Measurements from ENCODE around the gene UPK3BL1.
"Not testable (repeated sequence)": the region's sequence is repeated elsewhere in the genome, so short reads cannot be mapped to it uniquely, and the experiment has no call there.

Gene UPK3BL1

GRCh38 chr7:102642691-102643090 lies at the start of gene UPK3BL1:
UPK3BL1 (minus strand) TSS chr7:102642791; CDS start chr7:102642741, 50 bp downstream.
- H3K36me3 ChIP-seq (ENCODE audit: insufficient read depth, low read length); H3K27ac ChIP-seq; H3K9me3 ChIP-seq (ENCODE audit: low read depth, low read length); DNase-seq (ENCODE audit: low read depth, low spot score); H3K9ac ChIP-seq (ENCODE audit: insufficient read length); H3K4me3 ChIP-seq: not testable (repeated sequence)

GRCh38 chr7:102690602-102691001 lies 48.0 kb upstream of the UPK3BL1 start:
- H3K36me3 ChIP-seq (ENCODE audit: insufficient read depth, low read length); H3K9ac ChIP-seq (ENCODE audit: insufficient read length); H3K27ac ChIP-seq; H3K9me3 ChIP-seq (ENCODE audit: low read depth, low read length); DNase-seq (ENCODE audit: low read depth, low spot score); H3K4me3 ChIP-seq: not testable (repeated sequence)

DNA sequence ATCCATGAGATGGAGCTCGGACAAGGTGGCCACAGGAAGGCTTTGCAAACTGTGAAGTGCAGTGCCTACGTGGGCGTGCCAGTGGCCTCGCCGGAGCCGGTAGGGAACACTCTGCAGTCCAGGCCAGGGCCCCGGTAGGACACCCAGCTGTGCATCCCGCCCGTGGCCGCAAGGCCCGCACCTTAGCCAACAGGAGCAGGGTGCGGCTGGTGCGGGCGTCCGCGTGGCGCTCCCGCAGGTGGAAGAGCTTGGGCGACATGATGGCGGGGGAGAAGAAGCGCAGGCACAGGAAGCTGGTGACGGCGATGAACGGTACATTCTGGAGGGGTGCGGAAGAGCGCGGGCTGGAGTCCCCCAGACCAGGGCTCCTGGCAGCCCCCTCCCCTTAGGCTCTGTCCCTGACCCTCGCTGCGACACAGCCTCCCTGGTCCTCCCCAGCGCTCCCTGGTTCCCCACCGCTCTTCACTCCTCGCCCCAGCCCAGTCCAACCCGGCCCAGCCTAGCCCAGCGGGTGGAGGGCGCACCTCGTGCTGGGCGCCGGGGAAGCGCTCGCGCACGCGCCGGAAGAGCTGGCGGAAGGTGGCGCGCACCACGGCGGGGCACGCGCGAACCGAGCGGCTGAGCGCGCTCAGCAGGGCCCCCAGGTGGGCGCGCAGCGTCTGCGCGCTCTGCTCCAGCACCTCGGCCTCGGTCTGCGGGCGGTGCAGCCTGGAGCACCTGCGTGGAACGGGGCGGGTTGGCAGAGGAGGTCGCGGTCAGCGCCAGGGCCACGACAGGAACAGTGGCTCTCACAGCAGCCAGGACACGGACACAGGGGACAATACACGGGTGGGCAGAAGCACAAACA lies 47.1 kb upstream of the UPK3BL1 start:
- not testable (repeated sequence) for H3K9ac ChIP-seq (ENCODE audit: insufficient read length); H3K9me3 ChIP-seq (ENCODE audit: low read depth, low read length); H3K4me3 ChIP-seq; DNase-seq (ENCODE audit: low read depth, low spot score); H3K36me3 ChIP-seq (ENCODE audit: insufficient read depth, low read length); H3K27ac ChIP-seq

DNA sequence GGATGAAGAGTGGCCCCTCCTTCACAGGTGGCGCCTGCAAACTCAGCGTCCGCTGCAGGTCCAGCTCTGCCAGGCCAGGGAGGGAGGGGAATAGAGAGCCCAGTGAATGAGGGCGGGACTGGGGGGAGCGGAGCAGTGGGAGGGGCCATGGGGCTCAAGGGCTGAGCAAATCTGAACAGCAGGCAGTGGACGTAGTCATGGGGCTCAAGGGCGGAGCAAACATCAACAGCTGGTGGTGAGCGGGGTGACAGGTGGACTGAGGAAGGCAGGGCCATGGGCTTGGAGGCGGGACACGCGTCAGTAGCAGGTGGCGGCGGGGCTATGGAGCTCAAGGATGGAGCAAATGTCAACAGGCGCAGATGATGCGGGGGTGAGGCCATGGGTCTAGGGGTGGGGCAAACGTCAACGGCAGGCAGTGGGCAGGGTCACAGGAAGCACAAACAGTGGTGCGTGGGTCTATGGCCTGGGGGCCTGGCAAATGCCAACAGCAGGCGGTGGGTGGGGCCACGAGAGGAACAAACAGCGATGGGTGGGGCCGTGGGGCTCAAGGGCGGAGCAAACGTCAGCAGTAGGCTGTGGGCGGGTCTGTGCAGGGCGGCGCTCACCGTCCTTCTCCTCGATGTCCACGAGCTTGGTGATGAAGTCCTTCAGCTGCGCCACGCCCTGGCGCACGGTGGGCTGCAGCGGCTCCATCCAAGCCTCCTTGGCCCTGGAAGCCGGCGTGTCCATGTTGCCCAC lies 45.9 kb upstream of the UPK3BL1 start:
- H3K4me3 ChIP-seq; H3K27ac ChIP-seq; H3K9me3 ChIP-seq (ENCODE audit: low read depth, low read length); H3K9ac ChIP-seq (ENCODE audit: insufficient read length); H3K36me3 ChIP-seq (ENCODE audit: insufficient read depth, low read length); DNase-seq (ENCODE audit: low read depth, low spot score): not testable (repeated sequence)

- H3K27ac ChIP-seq; DNase-seq (ENCODE audit: low read depth, low spot score); H3K36me3 ChIP-seq (ENCODE audit: insufficient read depth, low read length); H3K4me3 ChIP-seq; H3K9me3 ChIP-seq (ENCODE audit: low read depth, low read length); H3K9ac ChIP-seq (ENCODE audit: insufficient read length): not testable (repeated sequence)
Observed at GRCh38 chr7:102682560-102682959, 40.0 kb upstream of the UPK3BL1 start.

DNA sequence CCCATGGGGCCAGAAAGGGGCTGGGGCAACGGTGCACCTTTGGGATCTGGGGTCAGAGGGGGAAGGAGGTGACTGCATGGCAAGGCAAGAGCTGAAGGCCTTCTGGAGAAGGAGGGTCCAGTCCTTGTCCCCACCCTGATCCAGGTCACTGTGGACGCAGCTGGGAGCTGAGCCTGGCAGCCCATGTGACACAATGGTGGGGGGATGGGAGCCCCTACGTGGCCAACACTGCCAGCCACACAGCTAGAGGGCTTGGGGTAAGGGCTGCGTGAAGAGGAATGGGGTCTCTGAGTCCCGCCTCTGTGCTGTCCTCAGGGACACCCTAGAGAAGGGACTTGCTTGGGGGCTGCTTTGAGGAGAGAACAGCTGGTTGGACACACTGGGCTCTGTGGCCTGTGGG lies 38.2 kb upstream of the UPK3BL1 start:
- H3K9ac ChIP-seq (ENCODE audit: insufficient read length); H3K27ac ChIP-seq; H3K4me3 ChIP-seq; DNase-seq (ENCODE audit: low read depth, low spot score); H3K9me3 ChIP-seq (ENCODE audit: low read depth, low read length); H3K36me3 ChIP-seq (ENCODE audit: insufficient read depth, low read length): not testable (repeated sequence)

GRCh38 chr7:102675545-102675944 lies 33.0 kb upstream of the UPK3BL1 start:
- H3K27ac ChIP-seq; H3K9me3 ChIP-seq (ENCODE audit: low read depth, low read length); H3K4me3 ChIP-seq; DNase-seq (ENCODE audit: low read depth, low spot score); H3K36me3 ChIP-seq (ENCODE audit: insufficient read depth, low read length); H3K9ac ChIP-seq (ENCODE audit: insufficient read length): not testable (repeated sequence)

GRCh38 chr7:102673447-102674067 lies 31.0 kb upstream of the UPK3BL1 start:
- not testable (repeated sequence) for H3K4me3 ChIP-seq; H3K36me3 ChIP-seq (ENCODE audit: insufficient read depth, low read length); H3K9ac ChIP-seq (ENCODE audit: insufficient read length); H3K9me3 ChIP-seq (ENCODE audit: low read depth, low read length); DNase-seq (ENCODE audit: low read depth, low spot score); H3K27ac ChIP-seq

DNA sequence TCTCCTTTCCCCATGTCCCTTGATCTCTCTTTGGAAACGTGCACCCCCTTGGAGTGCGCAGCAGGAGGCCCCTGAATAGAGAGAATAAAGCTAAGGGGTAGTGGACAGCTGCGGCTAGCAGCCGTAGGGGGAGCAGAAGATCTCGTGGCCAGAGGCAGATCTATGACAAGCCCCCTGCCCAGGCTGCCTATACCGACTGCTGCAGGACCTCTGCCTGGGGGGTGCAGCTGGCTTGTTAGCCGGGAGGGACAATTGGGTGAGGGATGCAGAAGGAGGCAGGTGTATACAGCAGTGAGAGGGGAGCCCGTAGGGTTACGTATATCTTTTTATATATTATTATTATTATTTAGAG lies 29.3 kb upstream of the UPK3BL1 start:
- H3K9ac ChIP-seq (ENCODE audit: insufficient read length); H3K4me3 ChIP-seq; H3K9me3 ChIP-seq (ENCODE audit: low read depth, low read length); DNase-seq (ENCODE audit: low read depth, low spot score); H3K36me3 ChIP-seq (ENCODE audit: insufficient read depth, low read length); H3K27ac ChIP-seq: not testable (repeated sequence)

GRCh38 chr7:102671166-102671955 lies 28.8 kb upstream of the UPK3BL1 start, which contains the start of gene POLR2J2:
POLR2J2 (minus strand) TSS chr7:102671663; CDS start chr7:102671601, 62 bp downstream.
- DNase-seq (ENCODE audit: low read depth, low spot score); H3K9me3 ChIP-seq (ENCODE audit: low read depth, low read length); H3K4me3 ChIP-seq: not testable (repeated sequence)

GRCh38 chr7:102667523-102667922 lies 24.9 kb upstream of the UPK3BL1 start:
- not testable (repeated sequence) for H3K9me3 ChIP-seq (ENCODE audit: low read depth, low read length); H3K9ac ChIP-seq (ENCODE audit: insufficient read length); H3K27ac ChIP-seq; H3K36me3 ChIP-seq (ENCODE audit: insufficient read depth, low read length); H3K4me3 ChIP-seq; DNase-seq (ENCODE audit: low read depth, low spot score)

More at GRCh38 chr7:102671166-102671955, 28.8 kb upstream of the UPK3BL1 start, which contains the start of gene POLR2J2:
- H3K9ac ChIP-seq (ENCODE audit: insufficient read length); H3K27ac ChIP-seq; H3K36me3 ChIP-seq (ENCODE audit: insufficient read depth, low read length): not testable (repeated sequence)

GRCh38 chr7:102666850-102667249 lies 24.3 kb upstream of the UPK3BL1 start:
- H3K9me3 ChIP-seq (ENCODE audit: low read depth, low read length), result not testable (repeated sequence)

DNA sequence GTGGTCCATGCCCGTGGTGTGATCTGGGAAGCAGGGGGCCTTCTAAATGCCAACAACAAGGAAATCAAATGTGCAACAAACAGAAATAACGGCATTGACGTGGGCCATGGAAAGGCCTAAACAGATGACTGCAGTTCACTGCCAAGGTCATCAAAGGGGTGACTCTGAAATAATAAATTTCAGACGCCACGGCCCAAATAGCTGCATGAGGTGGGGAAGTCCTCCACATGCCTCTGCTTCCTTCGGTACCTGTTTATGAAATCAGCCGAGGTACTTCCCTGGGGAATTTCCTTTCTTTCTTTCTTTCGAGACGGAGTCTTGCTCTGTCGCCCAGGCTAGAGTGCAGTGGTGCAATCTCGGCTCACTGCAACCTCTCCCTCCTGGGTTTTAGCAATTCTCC lies 22.2 kb upstream of the UPK3BL1 start:
- H3K9me3 ChIP-seq (ENCODE audit: low read depth, low read length); H3K27ac ChIP-seq; H3K9ac ChIP-seq (ENCODE audit: insufficient read length); H3K36me3 ChIP-seq (ENCODE audit: insufficient read depth, low read length); DNase-seq (ENCODE audit: low read depth, low spot score); H3K4me3 ChIP-seq: not testable (repeated sequence)

More at GRCh38 chr7:102666850-102667249, 24.3 kb upstream of the UPK3BL1 start:
- not testable (repeated sequence) for H3K9ac ChIP-seq (ENCODE audit: insufficient read length); H3K4me3 ChIP-seq; H3K27ac ChIP-seq; DNase-seq (ENCODE audit: low read depth, low spot score); H3K36me3 ChIP-seq (ENCODE audit: insufficient read depth, low read length)

DNA sequence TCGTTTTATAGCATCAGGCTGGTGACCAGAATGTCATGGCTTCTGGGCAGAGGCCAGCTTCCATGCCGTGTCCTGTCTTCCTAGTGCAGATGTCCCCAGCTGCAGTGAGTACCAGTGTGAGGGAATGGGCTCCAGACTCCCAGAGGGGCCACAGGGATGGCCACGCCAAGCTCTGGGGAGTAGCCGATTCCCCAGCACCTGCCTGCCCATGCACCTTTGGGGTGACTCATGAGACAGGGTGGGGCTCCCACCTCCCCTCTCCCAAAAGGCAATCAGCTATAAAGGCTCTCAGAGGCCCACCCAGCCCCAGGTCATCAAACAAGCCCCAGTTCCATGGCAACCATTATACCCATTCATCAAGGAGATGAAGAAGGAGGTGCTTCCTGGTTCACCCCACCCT lies 7.3 kb upstream of the UPK3BL1 start, which contains the start of gene SPDYE2B:
Gene SPDYE2B (plus strand): TSS at position 396 of the 400 bp plus-strand sequence. CDS start 2,030 bp downstream, outside the sequence.
- not testable (repeated sequence) for H3K36me3 ChIP-seq (ENCODE audit: insufficient read depth, low read length); DNase-seq (ENCODE audit: low read depth, low spot score); H3K9me3 ChIP-seq (ENCODE audit: low read depth, low read length); H3K27ac ChIP-seq; H3K9ac ChIP-seq (ENCODE audit: insufficient read length); H3K4me3 ChIP-seq
